ENCODE data around the gene BIVM.

DNA sequence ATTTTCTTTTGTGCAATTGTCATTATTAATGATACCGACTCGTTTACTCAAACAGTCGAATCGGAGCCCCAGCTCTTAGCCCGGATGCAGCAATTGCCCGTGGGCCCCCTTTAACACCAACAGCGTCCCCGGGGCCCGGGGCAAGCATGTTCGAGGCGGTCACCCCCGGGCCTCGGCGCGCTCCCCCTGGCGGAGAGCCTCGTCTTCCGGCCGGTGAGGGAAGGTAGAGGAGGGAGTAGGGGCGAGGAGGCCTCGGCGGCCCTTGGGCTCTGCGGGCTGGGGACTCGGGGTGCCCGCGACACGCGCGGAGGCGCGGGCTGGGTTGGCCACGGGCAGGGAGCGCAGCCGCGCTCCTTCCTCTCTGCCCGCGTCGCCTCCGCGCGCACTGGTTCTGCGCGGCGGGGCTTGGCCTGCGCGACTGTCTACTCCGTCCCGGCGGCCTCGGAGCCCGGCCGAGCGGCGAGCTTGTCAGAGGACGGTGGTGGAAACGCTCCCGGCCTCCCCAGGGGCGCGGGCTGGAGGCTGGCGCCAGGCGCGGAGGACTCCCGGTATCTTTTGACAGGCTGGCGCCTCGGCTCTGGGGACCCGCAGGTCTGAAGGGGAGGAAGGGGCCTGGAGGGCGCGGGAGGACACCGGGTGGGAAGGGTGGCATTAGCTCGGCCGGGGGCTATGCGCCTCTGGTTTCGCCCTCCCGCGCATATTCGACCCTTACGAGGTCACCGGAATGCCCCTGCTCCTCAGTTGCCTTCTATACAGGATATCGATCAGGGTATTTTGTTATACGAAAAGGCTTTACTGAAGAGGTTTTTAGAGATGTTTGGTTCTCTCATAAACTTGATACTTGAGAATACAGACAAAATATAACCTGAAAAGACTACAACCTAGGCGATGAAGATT is 1.5 kb downstream of the BIVM start:
- TF ChIP-seq, protein P1, sequence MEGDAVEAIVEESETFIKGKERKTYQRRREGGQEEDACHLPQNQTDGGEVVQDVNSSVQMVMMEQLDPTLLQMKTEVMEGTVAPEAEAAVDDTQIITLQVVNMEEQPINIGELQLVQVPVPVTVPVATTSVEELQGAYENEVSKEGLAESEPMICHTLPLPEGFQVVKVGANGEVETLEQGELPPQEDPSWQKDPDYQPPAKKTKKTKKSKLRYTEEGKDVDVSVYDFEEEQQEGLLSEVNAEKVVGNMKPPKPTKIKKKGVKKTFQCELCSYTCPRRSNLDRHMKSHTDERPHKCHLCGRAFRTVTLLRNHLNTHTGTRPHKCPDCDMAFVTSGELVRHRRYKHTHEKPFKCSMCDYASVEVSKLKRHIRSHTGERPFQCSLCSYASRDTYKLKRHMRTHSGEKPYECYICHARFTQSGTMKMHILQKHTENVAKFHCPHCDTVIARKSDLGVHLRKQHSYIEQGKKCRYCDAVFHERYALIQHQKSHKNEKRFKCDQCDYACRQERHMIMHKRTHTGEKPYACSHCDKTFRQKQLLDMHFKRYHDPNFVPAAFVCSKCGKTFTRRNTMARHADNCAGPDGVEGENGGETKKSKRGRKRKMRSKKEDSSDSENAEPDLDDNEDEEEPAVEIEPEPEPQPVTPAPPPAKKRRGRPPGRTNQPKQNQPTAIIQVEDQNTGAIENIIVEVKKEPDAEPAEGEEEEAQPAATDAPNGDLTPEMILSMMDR (IDR thresholded peaks at IDR 0.05): no peak
- TF ChIP-seq POLR2A (IDR thresholded peaks at IDR 0.05): no peak
